RWPE1 (cell line): ENCODE measurements around the gene FRMPD1.

ENCODE experiments used
- CTCF ChIA-PET: fragments of 350-600 bp; sonication (Branson Sonifier 250); formaldehyde crosslinking; extraction: SDS; loops from one replicate; lab custom pipeline; 2021; lab: Yijun Ruan, JAX
- POLR2A ChIA-PET: fragments of 400-600 bp; formaldehyde crosslinking; extraction: SDS; loops from one replicate; lab custom pipeline; 2020; ENCODE audit warnings: antibody characterized with exemption; ENCODE audit not compliant: low non-redundant PET; lab: Yijun Ruan, JAX
- DNase-seq: peaks from one replicate; pipeline ENCODE4 v3.0.0; 2012; ENCODE audit warnings: low spot score
- H3K27ac ChIP-seq: fragments of 450-650 bp; 2 replicates; pipeline ENCODE4 v1.5.1; 2017
- CTCF ChIP-seq: fragments of 450-650 bp; conservative IDR thresholded peaks from 2 replicates; pipeline ENCODE4 v1.5.1; 2017; ENCODE audit warnings: low read depth, mild to moderate bottlenecking

FRMPD1 gene

DNA sequence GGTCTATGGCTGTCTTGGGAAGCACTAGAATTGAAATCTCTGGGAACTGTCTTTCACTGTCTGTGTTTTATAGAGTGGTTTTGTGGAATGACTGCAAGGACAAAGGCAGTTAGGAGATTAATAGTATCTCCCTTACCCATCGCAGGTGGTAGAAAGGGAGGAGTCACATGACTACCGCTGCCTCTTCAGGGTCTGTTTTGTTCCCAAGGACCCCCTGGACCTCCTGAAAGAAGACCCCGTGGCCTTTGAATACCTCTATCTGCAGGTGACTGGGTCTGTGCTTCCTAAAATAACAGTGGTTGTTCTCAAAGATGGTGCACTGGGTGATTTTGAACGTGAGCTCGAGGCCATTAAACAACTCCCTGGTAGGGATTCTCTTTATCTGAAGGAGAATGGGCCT, 80.1 kb downstream of the FRMPD1 start:
- no peak for DNase-seq
- ChIA-PET CTCF (no interaction called here), POLR2A (no interaction called here)
- no peak for TF ChIP-seq CTCF
- no peak overlapping the region for H3K27ac ChIP-seq

DNA sequence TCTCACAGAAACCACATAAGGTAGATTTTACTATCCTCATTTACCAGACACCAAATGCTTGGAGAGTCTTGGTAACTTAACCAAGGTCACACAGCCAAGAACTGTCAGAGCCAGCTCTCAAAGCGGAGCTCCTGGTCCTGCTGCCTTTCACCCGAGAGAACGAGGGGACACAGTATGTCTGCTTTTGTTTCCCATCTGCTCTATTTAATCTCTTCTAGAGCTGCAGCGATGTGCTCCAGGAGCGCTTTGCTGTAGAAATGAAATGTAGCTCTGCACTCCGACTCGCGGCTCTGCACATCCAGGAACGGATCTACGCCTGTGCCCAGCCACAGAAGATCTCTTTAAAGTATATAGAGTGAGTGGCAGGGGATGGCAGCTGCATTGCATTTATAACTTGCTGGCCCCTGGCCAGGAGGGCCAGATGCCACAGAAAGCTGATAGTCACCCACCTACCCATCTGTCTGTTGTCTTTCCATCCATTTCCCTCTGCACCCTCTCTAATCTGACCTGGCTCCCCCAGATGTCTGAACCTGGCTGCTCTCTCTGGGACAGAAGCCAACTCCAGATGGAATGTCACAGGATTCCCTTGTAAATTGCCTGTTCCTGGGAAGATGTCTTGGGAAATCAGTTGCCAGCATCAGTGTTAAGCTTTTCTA, 81.5 kb downstream of the FRMPD1 start:
- ChIA-PET CTCF (no interaction called here), POLR2A (no interaction called here)
- no peak for TF ChIP-seq CTCF
- no peak overlapping the region for H3K27ac ChIP-seq
- no peak for DNase-seq

- no peak for TF ChIP-seq CTCF
- POLR2A ChIA-PET, result no interaction called here
- CTCF ChIA-PET, result interaction anchor here (0.7 kb wide), 1 partner anchor 90 kb away, joined by 3 read pairs; no protein-coding TSS in a partner anchor
- H3K27ac ChIP-seq, result no peak overlapping the region
- DNase-seq, result no peak
These were observed 82.2 kb downstream of the FRMPD1 start for GRCh38 chr9:37732952-37733351.

DNA sequence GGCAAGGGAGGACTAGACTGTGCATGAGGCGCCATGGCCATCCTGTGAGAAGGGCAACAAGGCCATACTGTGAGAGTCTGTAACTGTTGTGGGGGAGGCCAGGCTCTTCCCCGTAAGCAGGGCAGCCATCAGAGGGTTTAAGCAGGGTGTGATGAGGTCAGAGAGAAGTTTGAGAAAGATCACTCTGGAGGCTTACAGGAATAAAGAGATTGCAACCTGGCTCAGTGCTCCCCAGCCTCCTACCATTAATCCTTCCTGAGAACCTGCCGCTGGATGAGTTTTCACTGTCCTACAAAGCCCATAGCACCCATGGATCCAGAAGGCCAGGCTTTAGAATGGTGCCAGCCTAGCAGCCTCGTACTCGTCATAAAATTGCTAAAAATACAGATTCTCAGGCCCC, 88.5 kb downstream of the FRMPD1 start:
- no peak for DNase-seq
- no peak for TF ChIP-seq CTCF
- CTCF ChIA-PET, result no interaction called here
- no peak overlapping the region for H3K27ac ChIP-seq
- POLR2A ChIA-PET, result no interaction called here

DNA sequence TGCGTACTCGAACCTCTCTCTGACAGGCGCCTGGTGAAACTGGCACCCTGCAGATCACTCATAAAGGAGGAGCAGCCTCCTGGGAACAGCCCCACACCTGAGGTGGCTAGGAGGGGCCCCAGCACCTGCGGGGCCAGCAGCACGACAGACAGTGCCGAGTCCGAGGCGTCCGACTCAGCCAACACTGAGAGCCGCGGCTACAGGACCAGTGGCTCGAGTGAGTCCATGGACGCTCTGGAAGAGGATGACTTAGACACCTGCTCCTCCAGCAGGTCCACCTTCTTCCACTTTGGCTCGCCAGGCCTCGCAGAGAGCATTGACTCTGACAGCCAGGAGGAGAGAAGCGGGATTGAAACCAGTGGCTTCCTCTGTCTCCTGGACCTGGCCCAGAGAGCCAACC, 89.4 kb downstream of the FRMPD1 start:
- no peak overlapping the region for H3K27ac ChIP-seq
- no peak for TF ChIP-seq CTCF
- ChIA-PET CTCF (no interaction called here), POLR2A (no interaction called here)
- DNase-seq, result no peak

GRCh38 chr9:37740631-37741328, 90.0 kb downstream of the FRMPD1 start:
- POLR2A ChIA-PET, result no interaction called here
- H3K27ac ChIP-seq, result no peak overlapping the region
- DNase-seq, result no peak
- TF ChIP-seq CTCF, result no peak
- CTCF ChIA-PET, result no interaction called here
